ENCODE measurements around the gene HK1.

HK1 gene

GRCh38 chr10:69374931-69375306, 96.6 kb downstream of the HK1 start:
- Histone ChIP-seq H3K9me3 (ENCODE audit: insufficient read depth, low read length, severe bottlenecking) (no peaks in the 10 kb centered on the region), H3K36me3 (ENCODE audit: insufficient read depth, low read length) (peaks cover 70% of the 10 kb centered on the region), H3K9ac (ENCODE audit: low read depth, low read length) (no peak overlapping the region), H3K27ac (ENCODE audit: low read length) (no peak overlapping the region), H4K20me1 (ENCODE audit: insufficient read depth, low read length) (peaks cover 10% of the 10 kb centered on the region), H2AFZ (ENCODE audit: low read depth, low read length) (no peak overlapping the region), H3K27me3 (ENCODE audit: insufficient read depth, low read length, poor library complexity) (no peaks in the 10 kb centered on the region), H3K4me1 (ENCODE audit: insufficient read depth, low read length) (no peaks in the 10 kb centered on the region), H3K4me2 (ENCODE audit: insufficient read depth, low read length) (no peak overlapping the region), H3K4me3 (ENCODE audit: low read depth in 1 of 2, low read length in 2 of 2) (no peak overlapping the region), H3K79me2 (ENCODE audit: insufficient read depth, low read length) (no peaks in the 10 kb centered on the region)
- TF ChIP-seq CTCF (IDR thresholded peaks at IDR 0.05; ENCODE audit: borderline replicate concordance, extremely low read depth, low read length, poor library complexity, severe bottlenecking) = no peak
- TF ChIP-seq EZH2 (IDR thresholded peaks at IDR 0.05; ENCODE audit: borderline replicate concordance, low read depth, low read length, severe bottlenecking) = no peak
- ATAC-seq (ENCODE audit: insufficient read depth, low read depth) (no peak), DNase-seq (no peak)

GRCh38 chr10:69375307-69376151, 97.2 kb downstream of the HK1 start:
- peaks cover 10% of the 10 kb centered on the region for H4K20me1 ChIP-seq (ENCODE audit: insufficient read depth, low read length)
- no peak overlapping the region for H3K9ac ChIP-seq (ENCODE audit: low read depth, low read length)
- no peaks in the 10 kb centered on the region for H3K27me3 ChIP-seq (ENCODE audit: insufficient read depth, low read length, poor library complexity)
- no peak overlapping the region for H3K27ac ChIP-seq (ENCODE audit: low read length)
- no peaks in the 10 kb centered on the region for H3K4me1 ChIP-seq (ENCODE audit: insufficient read depth, low read length)
- no peaks in the 10 kb centered on the region for H3K9me3 ChIP-seq (ENCODE audit: insufficient read depth, low read length, severe bottlenecking)
- no peak overlapping the region for H2AFZ ChIP-seq (ENCODE audit: low read depth, low read length)
- no peak for DNase-seq
- peaks cover 70% of the 10 kb centered on the region for H3K36me3 ChIP-seq (ENCODE audit: insufficient read depth, low read length)
- no peaks in the 10 kb centered on the region for H3K79me2 ChIP-seq (ENCODE audit: insufficient read depth, low read length)
- no peak overlapping the region for H3K4me2 ChIP-seq (ENCODE audit: insufficient read depth, low read length)
- no peak overlapping the region for H3K4me3 ChIP-seq (ENCODE audit: low read depth in 1 of 2, low read length in 2 of 2)
- TF ChIP-seq EZH2 (IDR thresholded peaks at IDR 0.05; ENCODE audit: borderline replicate concordance, low read depth, low read length, severe bottlenecking) = no peak
- no peak for TF ChIP-seq CTCF (IDR thresholded peaks at IDR 0.05; ENCODE audit: borderline replicate concordance, extremely low read depth, low read length, poor library complexity, severe bottlenecking)
- no peak for ATAC-seq (ENCODE audit: insufficient read depth, low read depth)

DNA sequence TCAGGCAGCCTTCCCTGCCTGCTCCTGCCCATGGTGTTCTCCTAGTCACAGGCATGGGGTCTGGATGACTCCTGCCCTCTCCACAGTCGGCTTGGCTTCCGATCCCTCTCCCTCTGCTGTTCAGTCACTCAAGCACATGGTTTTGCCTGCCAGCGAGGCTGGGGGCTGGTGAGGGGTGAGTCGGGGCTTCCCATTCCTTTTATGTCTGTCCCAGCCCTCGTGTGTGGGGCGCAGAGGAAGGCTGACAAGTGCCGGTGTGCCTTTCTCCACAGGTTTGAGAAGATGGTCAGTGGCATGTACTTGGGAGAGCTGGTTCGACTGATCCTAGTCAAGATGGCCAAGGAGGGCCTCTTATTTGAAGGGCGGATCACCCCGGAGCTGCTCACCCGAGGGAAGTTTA, 98.4 kb downstream of the HK1 start:
- Histone ChIP-seq H3K4me1 (ENCODE audit: insufficient read depth, low read length) (no peaks in the 10 kb centered on the region), H2AFZ (ENCODE audit: low read depth, low read length) (no peak overlapping the region), H3K27me3 (ENCODE audit: insufficient read depth, low read length, poor library complexity) (no peaks in the 10 kb centered on the region), H3K4me3 (ENCODE audit: low read depth in 1 of 2, low read length in 2 of 2) (no peak overlapping the region), H3K27ac (ENCODE audit: low read length) (no peak overlapping the region), H3K9ac (ENCODE audit: low read depth, low read length) (no peak overlapping the region), H3K36me3 (ENCODE audit: insufficient read depth, low read length) (peaks cover 68% of the 10 kb centered on the region), H3K79me2 (ENCODE audit: insufficient read depth, low read length) (no peaks in the 10 kb centered on the region), H3K9me3 (ENCODE audit: insufficient read depth, low read length, severe bottlenecking) (no peaks in the 10 kb centered on the region), H4K20me1 (ENCODE audit: insufficient read depth, low read length) (peaks cover 10% of the 10 kb centered on the region), H3K4me2 (ENCODE audit: insufficient read depth, low read length) (no peak overlapping the region)
- DNase-seq (no peak), ATAC-seq (ENCODE audit: insufficient read depth, low read depth) (no peak)
- no peak for TF ChIP-seq EZH2 (IDR thresholded peaks at IDR 0.05; ENCODE audit: borderline replicate concordance, low read depth, low read length, severe bottlenecking)
- no peak for TF ChIP-seq CTCF (IDR thresholded peaks at IDR 0.05; ENCODE audit: borderline replicate concordance, extremely low read depth, low read length, poor library complexity, severe bottlenecking)
